GM20000 (cell line): Measurements from ENCODE around the gene MANBA.
"Not testable (repeated sequence)": the region's sequence is repeated elsewhere in the genome, so short reads cannot be mapped to it uniquely, and the experiment has no call there.

Source experiments
- DNase-seq: peaks from one replicate; pipeline ENCODE4 v3.0.0; 2012; ENCODE audit warnings: low spot score
- CTCF ChIP-seq: IDR thresholded peaks from 2 replicates; pipeline ENCODE4 v1.5.1; 2012; ENCODE audit warnings: mild to moderate bottlenecking, control low read depth; ENCODE audit errors: extremely low read depth, missing control alignments

Gene MANBA

GRCh38 chr4:102717448-102718092, 43.2 kb downstream of the MANBA start:
- DNase-seq = no peak
- no peak for TF ChIP-seq CTCF

DNA sequence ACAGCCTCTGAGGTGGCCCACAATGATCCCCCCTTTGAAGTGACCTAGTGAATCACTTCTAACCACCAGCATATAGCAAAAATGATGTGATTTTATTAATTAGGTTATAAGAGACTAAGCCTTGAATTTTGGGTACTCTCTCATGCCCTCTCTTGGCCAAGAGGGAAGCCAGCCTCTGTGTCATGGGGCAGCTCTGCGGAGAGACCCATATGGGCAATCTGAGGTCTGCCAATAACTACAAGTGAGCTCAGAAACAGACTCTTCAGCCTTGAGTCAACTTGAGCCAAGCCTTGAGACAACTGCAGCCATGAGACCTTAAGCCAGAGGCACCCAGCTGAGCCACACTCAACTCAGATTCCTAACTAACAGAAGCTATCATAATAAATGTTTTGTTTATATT, 45.7 kb downstream of the MANBA start:
- DNase-seq = no peak
- TF ChIP-seq CTCF = no peak

DNA sequence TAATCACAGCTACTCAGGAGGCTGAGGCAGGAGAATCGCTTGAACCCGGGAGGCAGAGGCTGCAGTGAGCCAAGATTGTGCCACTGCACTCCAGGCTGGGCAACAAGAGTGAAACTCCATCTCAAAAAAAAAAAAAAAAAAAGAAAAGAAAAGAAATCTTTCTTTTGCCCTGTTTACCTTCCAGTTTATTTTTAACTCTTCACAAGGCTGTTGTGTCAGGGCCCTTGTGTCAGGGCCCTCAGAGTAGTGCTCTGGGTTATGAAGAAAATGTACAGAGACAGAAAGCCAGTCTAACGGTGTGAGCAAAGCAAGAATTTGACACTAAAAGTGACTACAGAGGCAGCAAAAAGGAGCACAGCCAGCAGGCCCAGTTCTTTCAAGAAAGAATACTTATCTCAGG, 47.0 kb downstream of the MANBA start:
- DNase-seq = not testable (repeated sequence)

GRCh38 chr4:102713096-102713495, 47.7 kb downstream of the MANBA start:
- DNase-seq = no peak
- no peak for TF ChIP-seq CTCF

DNA sequence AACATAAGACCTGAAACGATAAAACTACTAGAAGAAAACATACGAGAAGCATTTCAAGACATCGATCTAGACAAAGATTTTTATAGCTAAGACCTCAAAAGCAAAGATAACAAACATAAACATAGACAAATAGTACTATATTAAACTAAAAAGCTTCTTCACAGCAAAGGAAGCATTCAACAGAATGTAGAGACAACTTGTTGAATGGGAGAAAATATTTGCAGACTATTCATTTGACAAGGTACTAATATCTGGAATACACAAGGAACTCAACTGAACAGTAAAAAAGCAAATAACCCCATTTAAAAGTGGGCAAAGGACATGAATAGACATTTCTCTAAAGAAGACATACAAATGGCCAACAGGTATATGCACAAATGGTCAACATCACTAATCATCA, 49.8 kb downstream of the MANBA start:
- no peak for DNase-seq
- no peak for TF ChIP-seq CTCF

- DNase-seq = not testable (repeated sequence)
Observed at GRCh38 chr4:102709060-102709459, 51.7 kb downstream of the MANBA start.

- TF ChIP-seq CTCF = no peak
- DNase-seq = no peak
Observed at GRCh38 chr4:102707150-102707549, 53.6 kb downstream of the MANBA start.

GRCh38 chr4:102705391-102705935, 55.3 kb downstream of the MANBA start:
- TF ChIP-seq CTCF = no peak
- DNase-seq = no peak
